GM12874 (cell line): ENCODE measurements around the gene NCAM1.

Experiments
- CTCF ChIP-seq: IDR thresholded peaks from 2 replicates; pipeline ENCODE4 v1.5.1; 2011; ENCODE audit warnings: low read depth, mild to moderate bottlenecking, control low read depth, low read length, moderate library complexity; ENCODE audit not compliant: insufficient read depth

The NCAM1 gene

GRCh38 chr11:113124006-113124405 lies 162.8 kb downstream of the NCAM1 start:
- no peak for TF ChIP-seq CTCF

GRCh38 chr11:113124578-113124977 lies 163.4 kb downstream of the NCAM1 start:
- TF ChIP-seq CTCF = no peak

GRCh38 chr11:113129261-113129992 lies 168.2 kb downstream of the NCAM1 start:
- TF ChIP-seq CTCF = no peak

GRCh38 chr11:113131036-113131775 lies 170.0 kb downstream of the NCAM1 start:
- no peak for TF ChIP-seq CTCF

- TF ChIP-seq CTCF = no peak
These were observed 171.9 kb downstream of the NCAM1 start for GRCh38 chr11:113133071-113133470.

GRCh38 chr11:113134626-113135025 lies 173.4 kb downstream of the NCAM1 start:
- TF ChIP-seq CTCF = no peak

- no peak for TF ChIP-seq CTCF
These were observed 176.7 kb downstream of the NCAM1 start for GRCh38 chr11:113137713-113138529.
